HepG2 (cell line): ENCODE measurements around the gene MB. TPM values are rescaled to one million over a fixed set of nuclear protein-coding genes. Genes with fewer than 3 reads are reported as not detected.

Experiments used
- ATAC-seq: fragments of 200-7000 bp; cut with Tn5 transposase; 3 replicates; pipeline ENCODE4 v1.9.1; 2020; ENCODE audit warnings: mild to moderate bottlenecking, moderate library complexity
- BruUV-seq: library from RNA; stranded (reverse); fragments of 400-500 nt; replicated peaks from 2 replicates; lab custom pipeline; 2021; lab: Mats Ljungman, UMichigan
- CTCF ChIA-PET: fragments of 300-600 bp; formaldehyde crosslinking; extraction: SDS; loops from one replicate; lab custom pipeline; 2021; ENCODE audit warnings: low total read pairs, inconsistent platforms, low intra/inter-chr PET ratio; lab: Yijun Ruan, JAX
- POLR2A ChIA-PET: fragments of 350-600 bp; sonication (Branson Sonifier 250); formaldehyde crosslinking; loops from one replicate; lab custom pipeline; 2020; ENCODE audit warnings: antibody characterized with exemption, inconsistent platforms; lab: Yijun Ruan, JAX
- DNase-seq: peaks from one replicate; pipeline ENCODE4 v3.0.0-alpha.2; 2015; ENCODE audit warnings: low spot score
- FAIRE-seq: peaks from 3 replicates; lab custom pipeline; 2011; peaks lifted over from hg19 to GRCh38; lab: Jason Lieb, UNC
- H2AFZ ChIP-seq: one replicate; pipeline ENCODE4 v1.6.1; 2011; ENCODE audit warnings: low read length, inconsistent platforms
- H3K27ac ChIP-seq: fragments of 300-600 bp; 3 replicates; pipeline ENCODE4 v1.8.0; 2011; ENCODE audit warnings: mixed run types, mild to moderate bottlenecking, mixed read lengths, low read length, inconsistent platforms; ENCODE audit not compliant: insufficient read depth; ENCODE audit errors: extremely low read length
- H3K27me3 ChIP-seq, 2 experiments: fragments of 200-600 bp in 1 of 2; 2 replicates in 1 of 2; 3 replicates in 1 of 2; pipeline versions ENCODE4 v1.6.0 to v1.8.0; 2011; ENCODE audit warnings: low read length in 2 of 2, mild to moderate bottlenecking in 2 of 2, moderate library complexity in 2 of 2, inconsistent platforms in 1 of 2; ENCODE audit not compliant: insufficient read depth in 2 of 2, control insufficient read depth in 1 of 2
- H3K36me3 ChIP-seq, 2 experiments: fragments of 200-600 bp in 1 of 2; replicated peaks in 1 of 2; 2 replicates in 1 of 2; 3 replicates in 1 of 2; pipeline versions ENCODE4 v1.5.1 to v1.8.0; 2011; ENCODE audit warnings: low read length in 2 of 2, inconsistent platforms in 1 of 2; ENCODE audit not compliant: insufficient read depth in 2 of 2, control insufficient read depth in 1 of 2
- H3K4me1 ChIP-seq: 2 replicates; pipeline ENCODE4 v1.5.1; 2012; ENCODE audit warnings: low read length, inconsistent platforms; ENCODE audit not compliant: insufficient read depth
- H3K4me2 ChIP-seq: 2 replicates; pipeline ENCODE4 v1.6.0; 2011; ENCODE audit warnings: low read depth, low read length, inconsistent platforms
- H3K4me3 ChIP-seq, 3 experiments: fragments of 200-600 bp in 1 of 3; sonication (generic), shearing (Covaris generic) in 1 of 3; replicated peaks in 1 of 3; 2 replicates each; pipeline ENCODE4 v1.5.1; 2011 to 2016; ENCODE audit warnings: low read length in 3 of 3, inconsistent platforms in 2 of 3, low read depth in 2 of 3, mild to moderate bottlenecking in 2 of 3, control low read depth in 1 of 3, mixed read lengths in 1 of 3; ENCODE audit not compliant: insufficient read depth in 1 of 3
- H3K79me2 ChIP-seq: one replicate; pipeline ENCODE4 v1.6.1; 2011; ENCODE audit warnings: low read length, inconsistent platforms; ENCODE audit not compliant: insufficient read depth
- H3K9ac ChIP-seq: 2 replicates; pipeline ENCODE4 v1.6.0; 2011; ENCODE audit warnings: mild to moderate bottlenecking, low read depth, low read length, inconsistent platforms; ENCODE audit not compliant: insufficient read depth
- H3K9me3 ChIP-seq: 2 replicates; pipeline ENCODE4 v1.5.1; 2012; ENCODE audit warnings: mild to moderate bottlenecking, low read length
- H4K20me1 ChIP-seq: 2 replicates; pipeline ENCODE4 v1.6.0; 2011; ENCODE audit warnings: inconsistent platforms, mild to moderate bottlenecking, low read length, moderate library complexity; ENCODE audit not compliant: insufficient read depth
- ADNP ChIP-seq: sonication (generic); formaldehyde crosslinking; IDR thresholded peaks from 2 replicates; pipeline ENCODE4 v1.4.0; 2020; ENCODE audit warnings: missing genetic modification reagents
- CEBPG ChIP-seq: IDR thresholded peaks from 2 replicates; pipeline ENCODE4 v1.6.1; 2016
- CREB1 ChIP-seq, 2 experiments: fragments of 450-650 bp in 1 of 2; IDR thresholded peaks; 2 replicates each; pipeline ENCODE4 v1.6.1; 2016 to 2017; ENCODE audit warnings: control low read depth in 1 of 2, mild to moderate bottlenecking in 1 of 2, missing compliant biosample characterization in 1 of 2, missing genetic modification characterization in 1 of 2
- FOXK1 ChIP-seq: sonication (generic); formaldehyde crosslinking; IDR thresholded peaks from 2 replicates; pipeline ENCODE4 v1.4.0; 2020; ENCODE audit warnings: low read depth, missing genetic modification reagents, borderline replicate concordance
- GATAD2A ChIP-seq: IDR thresholded peaks from 2 replicates; pipeline ENCODE4 v1.6.1; 2016
- MAF1 ChIP-seq: sonication (generic); formaldehyde crosslinking; IDR thresholded peaks from 2 replicates; pipeline ENCODE4 v1.5.0; 2020; ENCODE audit warnings: missing genetic modification reagents, borderline replicate concordance
- MYPOP ChIP-seq: sonication (generic); formaldehyde crosslinking; IDR thresholded peaks from 2 replicates; pipeline ENCODE4 v1.8.1; 2023; ENCODE audit warnings: mild to moderate bottlenecking, moderate library complexity, missing genetic modification reagents
- MZF1 ChIP-seq: sonication (generic); formaldehyde crosslinking; IDR thresholded peaks from 2 replicates; pipeline ENCODE4 v1.8.1; 2023; ENCODE audit warnings: mild to moderate bottlenecking, missing genetic modification reagents, borderline replicate concordance
- ONECUT2 ChIP-seq: sonication (generic); formaldehyde crosslinking; IDR thresholded peaks from 2 replicates; pipeline ENCODE4 v1.4.0; 2020; ENCODE audit warnings: missing genetic modification reagents
- PCBP1 ChIP-seq: fragments of 200-400 bp; formaldehyde crosslinking; IDR thresholded peaks from 2 replicates; pipeline ENCODE4 v1.6.1; 2017; ENCODE audit warnings: mild to moderate bottlenecking, low read depth, low read length, borderline replicate concordance
- SMYD3 ChIP-seq: sonication (generic); formaldehyde crosslinking; IDR thresholded peaks from 2 replicates; pipeline ENCODE4 v1.8.1; 2023; ENCODE audit warnings: mild to moderate bottlenecking, missing genetic modification reagents
- TFE3 ChIP-seq: IDR thresholded peaks from 2 replicates; pipeline ENCODE4 v1.6.1; 2016
- ZNF83 ChIP-seq: sonication (generic); formaldehyde crosslinking; IDR thresholded peaks from 2 replicates; pipeline ENCODE4 v1.4.0; 2020; ENCODE audit warnings: missing genetic modification reagents, mild to moderate bottlenecking, borderline replicate concordance
- ZNF879 ChIP-seq: sonication (generic); formaldehyde crosslinking; IDR thresholded peaks from 2 replicates; pipeline ENCODE4 v1.8.1; 2023; ENCODE audit warnings: missing genetic modification reagents
- ZXDC ChIP-seq: sonication (generic); formaldehyde crosslinking; IDR thresholded peaks from 2 replicates; pipeline ENCODE4 v1.5.0; 2020; ENCODE audit warnings: mild to moderate bottlenecking, missing genetic modification reagents
- WGBS: methylation state at CpG from one replicate; pipeline ENCODE4 v1.1.6; 2017; ENCODE audit warnings: low lambda C conversion rate; 5-methylcytosine and 5-hydroxymethylcytosine counted together
- in situ Hi-C: cut with HindIII; loops from 2 replicates; pipeline ENCODE4 v1.10.0; 2017; ENCODE audit warnings: low pct_unique_long_range_greater_than_20kb; ENCODE audit not compliant: extremely low pct_ligation_motif_present
- intact Hi-C: fragments of 100-400 bp; cut with micrococcal nuclease; formaldehyde crosslinking; loops from one replicate; pipeline ENCODE4 v1.10.0; 2022; ENCODE audit not compliant: unreplicated experiment
- polyA plus RNA-seq, 8 experiments: library from polyadenylated mRNA; depleted of rRNA in 3 of 8; stranded (reverse) in 7 of 8; unstranded in 1 of 8; fragments of >200 nt; fragmentation: Illumina TruSeq in 4 of 8; extraction: Trizol in 4 of 8; gene quantifications; 2 replicates each; pipeline versions ENCODE4 v1.2.1 to v1.2.3, GENCODE V29; 2011 to 2016; ENCODE audit warnings: low read depth in 4 of 8, missing spikeins in 1 of 8, mixed read lengths in 1 of 8; ENCODE audit not compliant: insufficient read depth in 1 of 8
- total RNA-seq, 5 experiments: library from RNA; depleted of rRNA; stranded (reverse); fragments of >200 nt; fragmentation: Illumina TruSeq; extraction: Trizol; gene quantifications; 2 replicates each; pipeline ENCODE4 v1.2.3, GENCODE V29; 2016; ENCODE audit warnings: low read depth in 1 of 5

Gene MB
- total and polyA plus RNA-seq, 2 of the 13 experiments (the other 11 are each of a cell fraction or from before 2014, with no cell fraction given), result 0.07 TPM; not detected in 1

GRCh38 chr22:35656284-35656752 is 39.2 kb upstream of the MB start (continued):
- no peak for TF ChIP-seq MZF1 (CRISPR knock-in tag)
- TF ChIP-seq ADNP (CRISPR knock-in tag), result no peak

- ATAC-seq, result no peak
- no peak for TF ChIP-seq CEBPG (CRISPR knock-in tag)
- no peak for TF ChIP-seq ZNF879 (CRISPR knock-in tag)
- TF ChIP-seq MYPOP (CRISPR knock-in tag), result no peak
- no peak for TF ChIP-seq SMYD3
- no peak for TF ChIP-seq ZNF83 (CRISPR knock-in tag)
- no peak for TF ChIP-seq GATAD2A
- TF ChIP-seq CREB1 (IDR thresholded peaks at IDR 0.05), result no peak
- no peak for TF ChIP-seq CREB1 (CRISPR knock-in tag; IDR thresholded peaks at IDR 0.05)
- no peak for TF ChIP-seq ONECUT2
- no peak for TF ChIP-seq MAF1 (CRISPR knock-in tag)
- no peak for TF ChIP-seq TFE3 (CRISPR knock-in tag)
- no peak for TF ChIP-seq PCBP1
- TF ChIP-seq ZXDC, result no peak
- TF ChIP-seq FOXK1 (CRISPR knock-in tag), result no peak
- TF ChIP-seq, all 625 proteins: peak for 0
- no peak for DNase-seq
- Histone ChIP-seq H3K27ac (no peak overlapping the region), H2AFZ (no peak overlapping the region), H3K9me3 (0 out of 2 replicates have a peak, but pooled peaks cover 3% of the 10 kb centered on the region), H3K4me2 (no peak overlapping the region), H3K4me1 (peaks cover 9% of the 10 kb centered on the region), H3K4me3 (no peak overlapping the region), H4K20me1 (no peaks in the 10 kb centered on the region), H3K9ac (no peak overlapping the region), H3K27me3 (no peaks in the 10 kb centered on the region; a peak in 1 of 5 replicates), H3K36me3 (peaks cover 1 to 31% of the 10 kb centered on the region in 2 experiments; a peak in 4 of 5 replicates), H3K79me2 (peaks cover 19% of the 10 kb centered on the region)
- ChIA-PET CTCF (no interaction called here), POLR2A (no interaction called here)
- FAIRE-seq, result no peak
- in situ Hi-C loops, result no loop called here
- BruUV-seq, result no TSS peak
- 80% methylated on average over 1 of the region's 1 CpG for WGBS
- intact Hi-C loops, result no loop called here
These were observed 36.7 kb upstream of the MB start for GRCh38 chr22:35653824-35654223.
